ENCODE data around the gene SMAP1. TPM values are rescaled to one million over a fixed set of nuclear protein-coding genes. Genes with fewer than 3 reads are reported as not detected.
A peak's percentile ranks its signal among the peaks of the same experiment; 100 is the strongest.

The SMAP1 gene
- 10 to 100 TPM; 35.7 to 38.7 TPM for total RNA-seq
- total RNA-seq, result 75.1 to 101 reads per million in 2 donors

DNA sequence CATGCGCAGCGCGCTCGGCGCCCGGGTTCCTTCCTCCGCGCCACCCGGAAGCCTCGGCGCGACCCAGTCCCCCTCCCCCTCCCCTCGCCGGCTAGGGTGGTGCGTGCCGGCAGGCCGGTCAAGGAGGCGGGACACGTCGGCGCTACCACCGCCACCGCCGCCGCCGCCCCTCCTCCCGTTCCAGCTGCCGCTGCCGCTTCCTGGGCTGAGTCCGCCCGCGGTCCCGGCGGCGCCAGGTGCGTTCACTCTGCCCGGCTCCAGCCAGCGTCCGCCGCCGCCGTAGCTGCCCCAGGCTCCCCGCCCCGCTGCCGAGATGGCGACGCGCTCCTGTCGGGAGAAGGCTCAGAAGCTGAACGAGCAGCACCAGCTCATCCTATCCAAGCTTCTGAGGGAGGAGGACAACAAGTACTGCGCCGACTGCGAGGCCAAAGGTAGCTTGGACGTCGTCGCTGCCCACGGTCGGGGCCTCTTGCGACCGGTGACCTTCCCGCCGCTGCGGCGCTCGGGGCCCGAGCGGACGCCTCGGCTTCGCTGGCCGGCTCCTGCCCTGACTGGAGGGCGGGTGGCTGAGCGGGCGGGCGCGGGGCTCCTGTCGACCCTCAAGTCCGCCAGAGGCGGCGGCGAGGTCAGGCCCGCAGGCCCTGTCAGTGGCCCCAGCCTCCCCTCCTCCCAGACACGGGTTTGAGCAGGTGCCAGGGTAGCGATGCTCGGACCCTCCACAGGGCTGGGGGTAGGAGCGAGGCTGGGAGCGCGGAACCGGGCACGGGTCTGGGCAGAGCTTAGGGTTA lies at the start of gene SMAP1:
SMAP1 (plus strand) TSS at position 173 of the 788 bp plus-strand sequence; CDS start at position 314, 141 bp downstream.
- no peaks in the 10 kb centered on the region for H3K9me3 ChIP-seq (ENCODE audit: control insufficient read depth, low read length, poor library complexity, severe bottlenecking)
- DNase-seq, result peak; percentile 88 to 89 (median 88)
- peak within 1 kb of the TSS; percentile 95 for H3K27ac Mint-ChIP-seq
- H3K4me1 Mint-ChIP-seq, result peaks cover 49% of the 10 kb centered on the region
- H3K4me3 Mint-ChIP-seq, result peak within 1 kb of the TSS; percentile 96
- peak; percentile 96 for ATAC-seq
- peaks cover 8% of the 10 kb centered on the region for H3K27me3 Mint-ChIP-seq
- H3K36me3 Mint-ChIP-seq (ENCODE audit: low read depth), result no peaks in the 10 kb centered on the region

DNA sequence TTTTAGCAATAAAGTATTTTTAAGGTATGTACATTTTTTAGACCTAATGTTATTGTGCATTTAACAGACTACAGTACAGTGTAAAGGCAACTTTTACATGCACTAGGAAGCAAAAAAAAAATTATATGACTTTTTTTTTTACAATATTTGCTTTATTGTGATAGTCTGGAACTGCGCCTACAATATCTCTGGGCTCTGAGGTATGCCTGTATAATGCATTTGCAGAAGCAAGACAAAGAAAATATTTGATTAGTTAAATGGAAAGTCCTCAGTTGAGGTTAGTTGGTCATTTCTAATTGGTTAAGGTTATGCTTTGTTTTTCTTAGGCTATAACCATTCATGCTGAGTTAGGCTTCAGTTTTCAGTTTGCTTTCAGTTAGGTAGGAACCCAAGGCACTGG lies 46.9 kb upstream of the SMAP1 start:
- DNase-seq (no peak), ATAC-seq (no peak)
- H3K36me3 Mint-ChIP-seq (ENCODE audit: low read depth), result peaks cover 2% of the 10 kb centered on the region
- peaks cover 5% of the 10 kb centered on the region for H3K27me3 Mint-ChIP-seq
- no peak overlapping the region for H3K4me3 Mint-ChIP-seq
- H3K27ac Mint-ChIP-seq, result no peak overlapping the region
- no peaks in the 10 kb centered on the region for H3K9me3 ChIP-seq (ENCODE audit: control insufficient read depth, low read length, poor library complexity, severe bottlenecking)
- peaks cover 6% of the 10 kb centered on the region for H3K4me1 Mint-ChIP-seq

DNA sequence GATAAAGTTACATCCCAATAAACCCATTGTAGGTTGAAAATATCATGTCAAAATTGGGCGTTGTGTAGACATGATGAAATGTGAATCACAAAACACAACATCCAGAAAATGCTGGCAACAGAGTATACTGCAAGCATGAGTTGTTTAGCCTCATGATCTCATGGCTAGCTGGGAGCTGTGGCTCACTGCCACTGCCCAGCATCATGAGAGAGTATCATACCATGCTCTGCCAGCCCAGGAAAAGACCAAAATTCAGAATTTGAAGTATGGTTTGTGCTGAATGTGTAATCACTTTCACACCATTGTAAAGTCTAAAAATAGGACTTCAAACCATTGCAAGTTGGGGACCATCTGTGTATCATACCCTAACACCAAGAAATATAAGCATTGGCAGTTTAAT lies 45.2 kb upstream of the SMAP1 start:
- ATAC-seq (no peak), DNase-seq (no peak)
- Mint-ChIP-seq H3K27ac (no peak overlapping the region), H3K27me3 (peaks cover 5% of the 10 kb centered on the region), H3K36me3 (ENCODE audit: low read depth) (peaks cover 2% of the 10 kb centered on the region), H3K4me1 (peaks cover 3% of the 10 kb centered on the region), H3K4me3 (no peak overlapping the region)
- H3K9me3 ChIP-seq (ENCODE audit: control insufficient read depth, low read length, poor library complexity, severe bottlenecking), result no peaks in the 10 kb centered on the region

DNA sequence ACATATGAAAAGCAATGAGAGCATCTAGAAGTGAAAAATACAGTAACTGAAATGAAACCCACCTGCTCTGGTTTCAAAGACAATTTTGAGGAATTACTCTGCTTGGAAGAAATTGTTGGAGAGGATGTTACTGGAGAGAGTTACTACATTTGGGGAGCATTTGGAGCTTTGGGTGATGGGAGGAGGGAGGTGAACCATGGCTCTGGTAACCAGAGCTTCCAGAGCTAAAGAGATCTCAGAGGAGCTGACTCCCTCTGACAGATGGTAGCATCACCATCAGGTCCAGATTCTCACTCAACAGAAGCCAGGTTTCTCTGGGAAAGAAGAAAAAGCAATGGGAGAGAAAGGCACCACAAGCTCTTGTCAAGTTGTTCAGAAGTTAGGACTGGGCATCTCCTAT lies 42.2 kb upstream of the SMAP1 start:
- peaks cover 2% of the 10 kb centered on the region for H3K36me3 Mint-ChIP-seq (ENCODE audit: low read depth)
- no peak overlapping the region for H3K4me3 Mint-ChIP-seq
- no peak for DNase-seq
- no peak for ATAC-seq
- H3K27me3 Mint-ChIP-seq, result peaks cover 13% of the 10 kb centered on the region
- H3K9me3 ChIP-seq (ENCODE audit: control insufficient read depth, low read length, poor library complexity, severe bottlenecking), result no peaks in the 10 kb centered on the region
- peaks cover 8% of the 10 kb centered on the region for H3K4me1 Mint-ChIP-seq
- H3K27ac Mint-ChIP-seq, result no peak overlapping the region

DNA sequence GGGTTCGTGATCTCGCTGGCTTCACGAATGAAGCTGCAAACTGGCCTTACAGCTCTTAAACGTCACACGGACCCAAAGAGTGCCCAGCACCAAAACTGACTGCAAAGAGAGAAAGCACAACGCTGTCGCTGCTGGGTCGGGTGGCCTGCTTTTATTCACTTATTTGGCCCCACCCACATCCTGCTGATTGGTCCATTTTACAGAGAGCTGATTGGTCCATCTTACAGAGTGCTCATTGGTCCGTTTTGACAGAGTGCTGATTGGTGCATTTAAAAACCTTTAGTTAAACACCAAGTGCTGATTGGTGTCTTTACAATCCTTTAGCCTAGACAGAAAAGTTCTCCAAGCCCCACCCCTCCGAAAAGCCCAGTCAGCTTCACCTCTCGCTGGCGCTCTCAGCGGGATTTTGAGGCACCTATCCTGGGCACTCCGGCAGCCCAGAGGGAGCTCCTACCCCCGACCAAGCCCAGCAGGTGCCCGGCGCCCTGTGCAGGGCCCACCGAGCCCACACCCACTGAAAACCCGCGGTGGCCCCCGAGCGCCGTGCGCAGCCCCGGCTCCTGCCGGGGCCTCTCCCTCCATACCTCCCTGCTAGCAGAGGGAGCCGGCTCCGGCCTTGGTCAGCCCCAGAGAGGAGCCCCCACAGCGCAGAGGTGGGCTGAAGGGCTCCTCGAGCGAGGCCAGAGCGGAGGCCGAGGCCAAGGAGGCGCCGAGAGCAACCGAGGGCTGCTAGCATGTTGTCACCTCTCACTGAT lies 40.0 kb upstream of the SMAP1 start:
- no peak overlapping the region for H3K27ac Mint-ChIP-seq
- H3K27me3 Mint-ChIP-seq, result peaks cover 8% of the 10 kb centered on the region
- H3K36me3 Mint-ChIP-seq (ENCODE audit: low read depth), result peaks cover 2% of the 10 kb centered on the region
- H3K9me3 ChIP-seq (ENCODE audit: control insufficient read depth, low read length, poor library complexity, severe bottlenecking), result no peaks in the 10 kb centered on the region
- peaks cover 8% of the 10 kb centered on the region for H3K4me1 Mint-ChIP-seq
- H3K4me3 Mint-ChIP-seq, result no peak overlapping the region
- ATAC-seq, result no peak
- DNase-seq, result no peak

DNA sequence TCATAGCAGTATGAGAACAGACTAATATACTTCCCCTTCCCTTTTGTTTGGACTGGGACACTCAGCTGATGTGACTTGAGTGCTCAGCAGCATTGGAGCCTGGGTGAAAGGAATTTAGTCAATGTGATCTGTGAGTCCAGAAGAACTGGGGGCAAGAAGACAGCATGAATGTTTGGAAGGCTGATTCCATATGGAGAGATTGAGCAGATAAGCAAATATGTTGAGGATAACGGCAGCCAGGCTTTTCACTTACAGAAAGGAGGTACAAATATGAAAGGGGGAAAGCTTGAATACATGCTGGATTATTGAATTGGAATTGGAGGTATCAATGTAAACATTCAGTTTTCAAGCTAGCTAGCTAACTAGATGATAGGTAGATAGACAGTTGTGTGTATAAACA lies 37.8 kb upstream of the SMAP1 start:
- Mint-ChIP-seq H3K27me3 (peaks cover 8% of the 10 kb centered on the region), H3K4me3 (no peak overlapping the region), H3K4me1 (peaks cover 8% of the 10 kb centered on the region), H3K36me3 (ENCODE audit: low read depth) (no peaks in the 10 kb centered on the region), H3K27ac (no peak overlapping the region)
- H3K9me3 ChIP-seq (ENCODE audit: control insufficient read depth, low read length, poor library complexity, severe bottlenecking), result no peaks in the 10 kb centered on the region
- ATAC-seq (no peak), DNase-seq (no peak)

DNA sequence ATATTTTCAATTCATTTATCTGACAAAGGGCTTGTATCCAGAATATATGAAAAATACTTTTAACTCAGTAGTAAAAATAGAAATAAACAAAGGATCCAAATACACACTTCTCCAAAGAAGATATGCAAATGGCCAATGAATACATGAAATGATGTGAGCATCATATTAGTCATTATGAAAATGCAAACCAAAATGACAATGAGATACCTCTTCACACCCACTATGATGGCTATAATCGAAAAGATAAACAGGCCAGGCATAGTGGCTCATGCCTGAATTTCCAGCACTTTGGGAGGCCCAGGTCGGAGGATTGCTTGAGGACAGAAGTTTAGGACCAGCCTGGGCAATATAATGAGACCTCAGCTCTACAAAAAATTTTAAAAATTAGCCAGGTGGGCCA lies 33.8 kb upstream of the SMAP1 start:
- Mint-ChIP-seq H3K4me1 (peaks cover 2% of the 10 kb centered on the region), H3K36me3 (ENCODE audit: low read depth) (no peaks in the 10 kb centered on the region), H3K27ac (no peak overlapping the region), H3K4me3 (no peak overlapping the region), H3K27me3 (peaks cover 8% of the 10 kb centered on the region)
- no peak for ATAC-seq
- DNase-seq, result no peak
- H3K9me3 ChIP-seq (ENCODE audit: control insufficient read depth, low read length, poor library complexity, severe bottlenecking), result no peaks in the 10 kb centered on the region

DNA sequence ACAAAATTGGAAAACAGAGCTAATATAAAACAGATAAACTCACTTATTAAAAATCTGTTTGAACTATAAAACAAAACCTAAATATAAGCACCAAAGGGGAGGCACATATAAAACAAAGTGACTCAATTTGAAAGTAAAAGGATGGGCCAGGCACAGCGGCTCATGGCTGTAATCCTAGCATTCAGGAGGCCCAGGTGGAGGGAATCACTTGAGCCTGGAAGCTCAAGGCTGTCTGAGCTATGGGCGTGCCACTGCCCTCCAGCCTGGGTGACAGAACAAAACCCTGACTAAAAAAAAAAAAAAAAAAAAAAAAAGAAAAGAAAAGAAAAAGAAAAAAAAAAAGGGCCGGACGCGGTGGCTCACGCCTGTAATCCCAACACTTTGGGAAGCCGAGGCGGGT lies 31.1 kb upstream of the SMAP1 start:
- no peaks in the 10 kb centered on the region for H3K27me3 Mint-ChIP-seq
- peaks cover 4% of the 10 kb centered on the region for H3K4me1 Mint-ChIP-seq
- no peak overlapping the region for H3K4me3 Mint-ChIP-seq
- DNase-seq (no peak), ATAC-seq (no peak)
- peaks cover 2% of the 10 kb centered on the region for H3K36me3 Mint-ChIP-seq (ENCODE audit: low read depth)
- no peaks in the 10 kb centered on the region for H3K9me3 ChIP-seq (ENCODE audit: control insufficient read depth, low read length, poor library complexity, severe bottlenecking)
- no peak overlapping the region for H3K27ac Mint-ChIP-seq

DNA sequence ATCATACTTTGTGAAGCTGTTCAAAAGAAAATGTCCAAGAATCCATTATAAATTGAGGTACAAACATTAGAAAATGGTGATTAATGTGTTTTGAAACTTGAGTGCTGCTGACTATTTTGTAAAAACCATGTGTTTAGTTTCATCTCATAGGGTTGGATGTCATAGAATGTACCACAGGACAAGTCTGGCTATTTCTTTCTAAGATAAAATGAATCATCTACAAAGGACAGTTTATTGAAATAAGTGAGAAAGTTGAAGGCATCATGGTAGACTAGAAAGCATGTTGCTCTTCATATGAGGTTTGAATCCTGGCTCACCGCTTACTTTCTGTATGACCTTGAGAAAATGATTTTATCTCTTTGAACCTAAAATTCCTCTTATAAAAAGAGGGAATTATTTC lies 29.2 kb upstream of the SMAP1 start:
- Mint-ChIP-seq H3K4me1 (peaks cover 4% of the 10 kb centered on the region), H3K36me3 (ENCODE audit: low read depth) (peaks cover 2% of the 10 kb centered on the region), H3K4me3 (no peak overlapping the region), H3K27ac (no peak overlapping the region), H3K27me3 (no peaks in the 10 kb centered on the region)
- no peak for DNase-seq
- no peaks in the 10 kb centered on the region for H3K9me3 ChIP-seq (ENCODE audit: control insufficient read depth, low read length, poor library complexity, severe bottlenecking)
- no peak for ATAC-seq

DNA sequence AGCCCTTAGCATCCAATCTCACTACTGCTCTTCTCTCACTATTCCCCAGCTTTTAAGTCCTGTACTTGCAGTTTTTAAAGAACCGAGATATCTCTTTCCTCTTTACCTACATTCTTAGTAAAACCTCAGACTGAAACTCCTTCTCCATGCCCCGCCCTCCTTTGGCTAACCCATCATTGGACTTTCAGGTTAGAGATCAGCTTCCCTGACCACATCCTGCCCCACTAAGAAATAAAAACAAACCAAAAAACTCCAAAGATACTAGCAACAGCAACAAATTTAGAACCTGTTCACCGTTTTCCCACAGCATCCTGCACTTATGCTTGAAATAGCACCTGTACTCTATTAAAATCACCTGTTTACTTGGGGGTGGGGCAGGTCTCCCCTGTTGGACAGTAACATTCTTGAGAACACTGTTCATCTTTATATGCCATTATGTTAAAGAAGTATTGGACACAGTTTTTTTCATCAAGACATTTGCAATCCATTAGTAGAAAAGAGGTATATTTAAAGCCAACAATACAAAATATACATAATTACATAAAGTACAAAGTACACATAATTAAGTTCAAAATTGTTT lies 16.3 kb upstream of the SMAP1 start:
- Mint-ChIP-seq H3K27me3 (no peaks in the 10 kb centered on the region), H3K36me3 (ENCODE audit: low read depth) (no peaks in the 10 kb centered on the region), H3K27ac (peak overlapping the region; percentile 79), H3K4me3 (peak overlapping the region; percentile 79), H3K4me1 (peaks cover 26% of the 10 kb centered on the region)
- H3K9me3 ChIP-seq (ENCODE audit: control insufficient read depth, low read length, poor library complexity, severe bottlenecking), result no peaks in the 10 kb centered on the region
- ATAC-seq (peak; percentile 96), DNase-seq (peak in 2 of 3 donors; percentile 23 to 25)

DNA sequence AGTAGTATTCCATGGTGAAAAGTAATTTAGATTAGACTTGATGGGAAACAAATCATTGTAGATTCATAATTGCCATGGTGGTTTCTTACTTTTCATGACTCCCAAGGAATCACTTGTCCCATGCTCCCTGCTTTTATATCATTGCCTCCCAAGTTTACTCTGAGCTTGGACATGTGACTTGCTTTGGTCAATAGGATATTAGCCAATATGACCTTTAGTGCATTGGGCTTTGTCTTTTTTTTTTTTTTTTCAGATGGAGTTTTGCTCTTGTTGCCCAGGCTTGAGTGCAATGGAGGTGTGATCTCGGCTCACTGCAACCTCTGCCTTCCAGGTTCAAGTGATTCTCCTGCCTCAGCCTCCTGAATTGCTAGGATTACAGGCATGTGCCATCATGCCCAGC lies 15.5 kb upstream of the SMAP1 start:
- peaks cover 24% of the 10 kb centered on the region for H3K4me1 Mint-ChIP-seq
- no peak overlapping the region for H3K4me3 Mint-ChIP-seq
- H3K9me3 ChIP-seq (ENCODE audit: control insufficient read depth, low read length, poor library complexity, severe bottlenecking), result no peaks in the 10 kb centered on the region
- H3K36me3 Mint-ChIP-seq (ENCODE audit: low read depth), result no peaks in the 10 kb centered on the region
- no peak for ATAC-seq
- H3K27me3 Mint-ChIP-seq, result no peaks in the 10 kb centered on the region
- H3K27ac Mint-ChIP-seq, result peak overlapping the region; percentile 79
- DNase-seq, result no peak

DNA sequence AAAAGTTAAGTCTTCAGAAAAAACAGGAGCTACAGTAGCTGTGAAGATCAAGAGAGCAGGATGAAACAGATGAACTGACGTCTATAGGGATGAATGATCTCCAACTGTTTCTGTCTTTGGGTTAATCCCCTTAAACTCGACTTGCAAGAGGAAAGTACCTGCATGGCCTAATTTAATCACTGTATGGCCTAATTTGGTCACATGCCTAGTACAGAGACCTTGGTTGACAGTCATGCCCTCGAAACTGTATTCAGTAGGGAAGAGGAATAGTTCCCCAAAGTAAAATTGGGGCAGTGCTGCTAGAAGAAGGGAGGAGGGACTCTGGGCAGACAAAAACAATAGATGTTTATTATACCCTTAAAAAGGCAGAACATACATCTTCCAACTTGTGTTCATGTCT lies 10.0 kb upstream of the SMAP1 start:
- ATAC-seq, result peak; percentile 23
- H3K27ac Mint-ChIP-seq, result no peak overlapping the region
- H3K36me3 Mint-ChIP-seq (ENCODE audit: low read depth), result peaks cover 7% of the 10 kb centered on the region
- no peak overlapping the region for H3K4me3 Mint-ChIP-seq
- no peaks in the 10 kb centered on the region for H3K27me3 Mint-ChIP-seq
- no peaks in the 10 kb centered on the region for H3K9me3 ChIP-seq (ENCODE audit: control insufficient read depth, low read length, poor library complexity, severe bottlenecking)
- no peak for DNase-seq
- peaks cover 7% of the 10 kb centered on the region for H3K4me1 Mint-ChIP-seq

DNA sequence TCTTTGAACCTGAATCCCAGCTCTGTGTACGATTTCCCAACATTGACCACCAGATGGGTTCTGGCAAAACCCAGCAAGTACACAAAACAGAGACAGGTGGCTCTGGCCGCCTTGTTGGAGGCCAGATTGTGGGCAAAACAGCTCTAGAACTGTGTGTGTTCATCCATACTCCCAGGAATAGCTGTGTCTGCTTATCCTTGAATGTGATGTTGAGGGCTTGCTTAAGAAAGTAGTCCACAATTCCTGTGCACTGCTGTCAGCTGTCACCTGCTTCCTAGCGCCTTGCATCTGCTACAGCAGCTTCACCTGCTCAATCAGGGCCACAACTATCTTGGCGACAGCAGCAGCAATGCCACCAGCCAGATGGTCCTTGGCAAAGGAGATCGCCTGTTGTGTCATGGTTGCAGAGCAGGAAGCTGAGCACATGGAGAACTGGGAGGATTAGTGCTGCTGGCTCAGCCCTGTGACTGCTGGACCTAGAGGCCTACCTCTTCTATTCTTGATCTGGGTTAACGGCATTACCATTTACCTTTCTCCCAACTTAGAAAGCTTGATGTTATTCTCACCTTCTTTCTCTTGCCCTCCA lies 3.7 kb upstream of the SMAP1 start:
- no peaks in the 10 kb centered on the region for H3K9me3 ChIP-seq (ENCODE audit: control insufficient read depth, low read length, poor library complexity, severe bottlenecking)
- peaks cover 18% of the 10 kb centered on the region for H3K4me1 Mint-ChIP-seq
- peaks cover 8% of the 10 kb centered on the region for H3K27me3 Mint-ChIP-seq
- H3K36me3 Mint-ChIP-seq (ENCODE audit: low read depth), result peaks cover 7% of the 10 kb centered on the region
- no peak overlapping the region for H3K27ac Mint-ChIP-seq
- no peak overlapping the region for H3K4me3 Mint-ChIP-seq
- DNase-seq (no peak), ATAC-seq (no peak)
